Neural progenitor cell (in vitro differentiated cells): ENCODE results near the gene PLA2G6. TPM values are rescaled to one million over a fixed set of nuclear protein-coding genes. Genes with fewer than 3 reads are reported as not detected.

Experiments
- DNase-seq: peaks from one replicate; pipeline ENCODE4 v3.0.0-alpha.2; 2016; ENCODE audit warnings: low spot score
- H2AFZ ChIP-seq: fragments of 200-600 bp; sonication (generic); replicated peaks from 2 replicates; pipeline ENCODE4 v1.6.1; 2016; ENCODE audit warnings: antibody characterized with exemption
- H3F3A ChIP-seq: fragments of 200-600 bp; sonication (generic); 2 replicates; pipeline ENCODE4 v1.6.1; 2016; ENCODE audit warnings: antibody characterized with exemption, low read depth
- H3K27ac ChIP-seq: fragments of 200-600 bp; sonication (generic); 2 replicates; pipeline ENCODE4 v1.5.1; 2016; ENCODE audit warnings: mild to moderate bottlenecking
- H3K27me3 ChIP-seq: fragments of 200-600 bp; sonication (generic); 2 replicates; pipeline ENCODE4 v1.6.1; 2016; ENCODE audit warnings: mild to moderate bottlenecking, moderate library complexity
- H3K36me3 ChIP-seq: fragments of 200-600 bp; sonication (generic); 2 replicates; pipeline ENCODE4 v1.5.1; 2016
- H3K4me1 ChIP-seq: fragments of 200-600 bp; sonication (generic); 2 replicates; pipeline ENCODE4 v1.6.1; 2016; ENCODE audit warnings: mixed run types
- H3K4me2 ChIP-seq: fragments of 200-600 bp; sonication (generic); 2 replicates; pipeline ENCODE4 v1.6.1; 2016
- H3K4me3 ChIP-seq: fragments of 200-600 bp; sonication (generic); 2 replicates; pipeline ENCODE4 v1.5.1; 2016
- H3K79me2 ChIP-seq: fragments of 200-600 bp; sonication (generic); 2 replicates; pipeline ENCODE4 v1.6.1; 2016; ENCODE audit warnings: low read depth
- H3K9ac ChIP-seq: fragments of 200-600 bp; sonication (generic); 2 replicates; pipeline ENCODE4 v1.6.1; 2016
- H3K9me3 ChIP-seq: fragments of 200-600 bp; sonication (generic); 2 replicates; pipeline ENCODE4 v1.5.1; 2016; ENCODE audit warnings: low read depth
- H4K20me1 ChIP-seq: fragments of 200-600 bp; sonication (generic); 2 replicates; pipeline ENCODE4 v1.6.1; 2016; ENCODE audit warnings: low read depth
- H3K27ac Mint-ChIP-seq: 3 replicates; pipeline ENCODE4 v1.8.0; 2021; ENCODE audit warnings: mixed read lengths
- H3K27me3 Mint-ChIP-seq: 2 replicates; pipeline ENCODE4 v1.8.0; 2022; ENCODE audit warnings: low read depth, mild to moderate bottlenecking, inconsistent platforms, moderate library complexity, mixed read lengths; ENCODE audit not compliant: insufficient read depth
- H3K36me3 Mint-ChIP-seq: 3 replicates; pipeline ENCODE4 v1.8.0; 2021; ENCODE audit warnings: mixed read lengths
- H3K4me1 Mint-ChIP-seq: 3 replicates; pipeline ENCODE4 v1.8.0; 2021; ENCODE audit warnings: mixed read lengths
- H3K4me3 Mint-ChIP-seq: 3 replicates; pipeline ENCODE4 v1.8.0; 2021; ENCODE audit warnings: mild to moderate bottlenecking, moderate library complexity, mixed read lengths
- H3K9me3 Mint-ChIP-seq: 3 replicates; pipeline ENCODE4 v1.8.0; 2020; ENCODE audit warnings: mixed read lengths
- CTCF ChIP-seq: fragments of 200-600 bp; sonication (generic); IDR thresholded peaks from 2 replicates; pipeline ENCODE4 v1.5.1; 2017; ENCODE audit warnings: antibody characterized with exemption, mild to moderate bottlenecking
- EZH2 ChIP-seq: fragments of 200-600 bp; sonication (generic); IDR thresholded peaks from 2 replicates; pipeline ENCODE4 v1.6.1; 2017; ENCODE audit warnings: antibody characterized with exemption, mild to moderate bottlenecking, moderate library complexity
- EZH2phosphoT487 ChIP-seq: fragments of 200-600 bp; sonication (generic); IDR thresholded peaks from 2 replicates; pipeline ENCODE4 v1.6.1; 2017; ENCODE audit warnings: antibody characterized with exemption
- total RNA-seq: library from RNA; depleted of rRNA; stranded (reverse); fragments of >200 nt; gene quantifications from 2 replicates; pipeline ENCODE4 v1.2.3, GENCODE V29; 2015; ENCODE audit warnings: low replicate concordance

The PLA2G6 gene
- total RNA-seq, 1 donor from 2014 or later, result 20.1 TPM

- no peaks in the 10 kb centered on the region for H3K36me3 Mint-ChIP-seq
- no peaks in the 10 kb centered on the region for H4K20me1 ChIP-seq
- TF ChIP-seq EZH2phosphoT487 (no peak), EZH2 (no peak), CTCF (no peak)
- H3K27ac Mint-ChIP-seq, result no peak overlapping the region
- H2AFZ ChIP-seq, result no peak overlapping the region
- no peaks in the 10 kb centered on the region for H3K36me3 ChIP-seq
- H3K4me3 Mint-ChIP-seq, result peak overlapping the region; percentile 33
- DNase-seq, result peak; percentile 31
- H3K4me2 ChIP-seq, result no peak overlapping the region
- peaks cover 5% of the 10 kb centered on the region for H3K4me1 ChIP-seq
- H3K79me2 ChIP-seq, result no peaks in the 10 kb centered on the region
- no peak overlapping the region for H3K9ac ChIP-seq
- peaks cover 14% of the 10 kb centered on the region for H3K27me3 Mint-ChIP-seq
- no peak overlapping the region for H3K4me3 ChIP-seq
- H3K27ac ChIP-seq, result no peak overlapping the region
- H3K9me3 ChIP-seq, result no peaks in the 10 kb centered on the region
- peaks cover 2% of the 10 kb centered on the region for H3K9me3 Mint-ChIP-seq
- no peaks in the 10 kb centered on the region for H3K27me3 ChIP-seq
- H3F3A ChIP-seq, result peaks cover 8% of the 10 kb centered on the region
- H3K4me1 Mint-ChIP-seq, result peaks cover 11% of the 10 kb centered on the region
Observed at GRCh38 chr22:38109371-38110001, 72.1 kb downstream of the PLA2G6 start.

GRCh38 chr22:38108561-38109319, 72.9 kb downstream of the PLA2G6 start:
- H3K4me3 Mint-ChIP-seq, result peak overlapping the region; percentile 34
- peaks cover 2% of the 10 kb centered on the region for H3K9me3 Mint-ChIP-seq
- Histone ChIP-seq H3K79me2 (no peaks in the 10 kb centered on the region), H3K9ac (no peak overlapping the region), H3F3A (peaks cover 10% of the 10 kb centered on the region), H3K27ac (no peak overlapping the region), H2AFZ (no peak overlapping the region), H3K4me2 (no peak overlapping the region), H3K9me3 (no peaks in the 10 kb centered on the region), H4K20me1 (no peaks in the 10 kb centered on the region), H3K36me3 (no peaks in the 10 kb centered on the region), H3K27me3 (no peaks in the 10 kb centered on the region), H3K4me3 (no peak overlapping the region), H3K4me1 (peaks cover 5% of the 10 kb centered on the region)
- H3K36me3 Mint-ChIP-seq, result no peaks in the 10 kb centered on the region
- peak overlapping the region; percentile 44 for H3K27ac Mint-ChIP-seq
- TF ChIP-seq EZH2phosphoT487 (no peak), CTCF (no peak), EZH2 (no peak)
- peaks cover 9% of the 10 kb centered on the region for H3K4me1 Mint-ChIP-seq
- H3K27me3 Mint-ChIP-seq, result peaks cover 14% of the 10 kb centered on the region
- DNase-seq, result no peak

- no peak overlapping the region for H3K9ac ChIP-seq
Observed at GRCh38 chr22:38107692-38108515, 73.7 kb downstream of the PLA2G6 start.

More at GRCh38 chr22:38107692-38108515, 73.7 kb downstream of the PLA2G6 start:
- Histone ChIP-seq H3K27me3 (no peaks in the 10 kb centered on the region), H3K4me2 (no peak overlapping the region), H3F3A (peaks cover 13% of the 10 kb centered on the region), H4K20me1 (no peaks in the 10 kb centered on the region), H3K36me3 (no peaks in the 10 kb centered on the region), H3K27ac (no peak overlapping the region), H3K4me1 (peaks cover 5% of the 10 kb centered on the region), H2AFZ (no peak overlapping the region), H3K9me3 (no peaks in the 10 kb centered on the region), H3K4me3 (no peak overlapping the region), H3K79me2 (no peaks in the 10 kb centered on the region)
- no peak for TF ChIP-seq EZH2phosphoT487
- no peak for TF ChIP-seq EZH2
- no peak for TF ChIP-seq CTCF
- H3K27me3 Mint-ChIP-seq, result peaks cover 12% of the 10 kb centered on the region
- DNase-seq, result no peak
- peaks cover 2% of the 10 kb centered on the region for H3K9me3 Mint-ChIP-seq
- H3K4me1 Mint-ChIP-seq, result peaks cover 7% of the 10 kb centered on the region
- peak overlapping the region; percentile 44 for H3K27ac Mint-ChIP-seq
- H3K36me3 Mint-ChIP-seq, result no peaks in the 10 kb centered on the region
- peak overlapping the region; percentile 34 for H3K4me3 Mint-ChIP-seq
